Esophagus muscularis mucosa (tissue), 3 donors: Measurements from ENCODE around the gene GNAO1.

Experiments
- POLR2AphosphoS5 ChIP-seq, 2 donors: sonication (generic); formaldehyde crosslinking; IDR thresholded peaks; one replicate each; pipeline ENCODE4 v1.6.1; 2017; ENCODE audit warnings: antibody characterized with exemption in 2 of 2
- TF ChIP-seq, protein P1 (sequence below), 3 experiments: fragments of 200-600 bp in 2 of 3; fragments of 450-650 bp in 1 of 3; sonication (generic) in 2 of 3; IDR thresholded peaks; one replicate each; pipeline ENCODE4 v1.5.1; 2017 to 2019; ENCODE audit warnings: antibody characterized with exemption in 3 of 3, mild to moderate bottlenecking in 2 of 3, moderate library complexity in 1 of 3

DNA sequence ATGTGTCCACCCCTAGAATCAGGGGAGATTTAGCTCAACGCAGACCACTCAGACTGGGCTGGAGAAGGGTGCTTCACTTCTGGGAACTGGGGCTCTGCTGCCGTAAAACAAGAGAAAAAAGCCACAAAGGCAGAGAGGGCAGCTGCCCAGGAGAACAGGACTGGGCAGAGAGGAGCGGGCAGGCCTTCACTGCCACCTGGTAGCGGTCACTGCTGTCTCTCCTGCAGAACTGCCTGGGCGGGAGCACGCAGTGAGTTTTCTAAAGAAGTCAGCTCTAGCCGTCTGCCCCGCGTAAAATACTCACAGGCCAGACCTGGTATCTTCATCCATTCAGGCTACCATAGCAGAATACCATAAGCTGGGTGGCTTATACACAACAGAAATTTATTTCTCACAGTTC, 130.3 kb downstream of the GNAO1 start:
- TF ChIP-seq, protein P1, sequence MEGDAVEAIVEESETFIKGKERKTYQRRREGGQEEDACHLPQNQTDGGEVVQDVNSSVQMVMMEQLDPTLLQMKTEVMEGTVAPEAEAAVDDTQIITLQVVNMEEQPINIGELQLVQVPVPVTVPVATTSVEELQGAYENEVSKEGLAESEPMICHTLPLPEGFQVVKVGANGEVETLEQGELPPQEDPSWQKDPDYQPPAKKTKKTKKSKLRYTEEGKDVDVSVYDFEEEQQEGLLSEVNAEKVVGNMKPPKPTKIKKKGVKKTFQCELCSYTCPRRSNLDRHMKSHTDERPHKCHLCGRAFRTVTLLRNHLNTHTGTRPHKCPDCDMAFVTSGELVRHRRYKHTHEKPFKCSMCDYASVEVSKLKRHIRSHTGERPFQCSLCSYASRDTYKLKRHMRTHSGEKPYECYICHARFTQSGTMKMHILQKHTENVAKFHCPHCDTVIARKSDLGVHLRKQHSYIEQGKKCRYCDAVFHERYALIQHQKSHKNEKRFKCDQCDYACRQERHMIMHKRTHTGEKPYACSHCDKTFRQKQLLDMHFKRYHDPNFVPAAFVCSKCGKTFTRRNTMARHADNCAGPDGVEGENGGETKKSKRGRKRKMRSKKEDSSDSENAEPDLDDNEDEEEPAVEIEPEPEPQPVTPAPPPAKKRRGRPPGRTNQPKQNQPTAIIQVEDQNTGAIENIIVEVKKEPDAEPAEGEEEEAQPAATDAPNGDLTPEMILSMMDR (IDR thresholded peaks at IDR 0.05) = no peak
- no peak for TF ChIP-seq POLR2AphosphoS5 (IDR thresholded peaks at IDR 0.05)
